Panc1 (cell line): ENCODE measurements around the gene RAET1E. TPM values are rescaled to one million over a fixed set of nuclear protein-coding genes. Genes with fewer than 3 reads are reported as not detected.

Source experiments
- ATAC-seq: fragments of 200-7000 bp; cut with Tn5 transposase; 2 replicates; pipeline ENCODE4 v1.9.1; 2020; ENCODE audit warnings: mild to moderate bottlenecking, moderate library complexity
- BruUV-seq: library from RNA; stranded (reverse); fragments of 400-500 nt; replicated peaks from 2 replicates; lab custom pipeline; 2021; lab: Mats Ljungman, UMichigan
- CTCF ChIA-PET: fragments of 300-600 bp; sonication (Branson Sonifier 250); formaldehyde crosslinking; loops from one replicate; lab custom pipeline; 2022; ENCODE audit warnings: antibody characterized with exemption; lab: Charles Lee
- POLR2A ChIA-PET: fragments of 300-600 bp; sonication (Branson Sonifier 250); formaldehyde crosslinking; loops from one replicate; lab custom pipeline; 2022; ENCODE audit warnings: antibody characterized with exemption; lab: Charles Lee
- DNase-seq: peaks from one replicate; pipeline ENCODE4 v3.0.0-alpha.2; 2010; ENCODE audit warnings: low read depth, low spot score
- H3K27ac ChIP-seq: 2 replicates; pipeline ENCODE4 v1.5.1; 2011; ENCODE audit warnings: mild to moderate bottlenecking, low read length, inconsistent platforms
- H3K27me3 ChIP-seq: fragments of 200-500 bp; sonication (Bioruptor generic); 2 replicates; pipeline ENCODE4 v1.6.0; 2014; ENCODE audit warnings: low read length, inconsistent platforms; ENCODE audit not compliant: control insufficient read depth, insufficient read depth
- H3K36me3 ChIP-seq: fragments of 200-500 bp; sonication (Bioruptor generic); 2 replicates; pipeline ENCODE4 v1.5.1; 2014; ENCODE audit warnings: inconsistent platforms, mild to moderate bottlenecking, low read length, moderate library complexity; ENCODE audit not compliant: control insufficient read depth, insufficient read depth
- H3K4me1 ChIP-seq: 2 replicates; pipeline ENCODE4 v1.5.1; 2011; ENCODE audit warnings: inconsistent platforms, mild to moderate bottlenecking, low read length, moderate library complexity; ENCODE audit not compliant: control insufficient read depth, insufficient read depth
- H3K4me3 ChIP-seq, 2 experiments: 2 replicates each; pipeline ENCODE4 v1.5.1; 2011 to 2012; ENCODE audit warnings: low read depth in 2 of 2, low read length in 2 of 2, mild to moderate bottlenecking in 2 of 2, inconsistent platforms in 1 of 2, moderate library complexity in 1 of 2
- H3K9me3 ChIP-seq: fragments of 200-500 bp; sonication (Bioruptor generic); 2 replicates; pipeline ENCODE4 v1.5.1; 2014; ENCODE audit warnings: low read depth, mild to moderate bottlenecking, inconsistent platforms, low read length, moderate library complexity; ENCODE audit not compliant: control insufficient read depth, insufficient read depth
- POLR2AphosphoS5 ChIP-seq: IDR thresholded peaks from 2 replicates; pipeline ENCODE4 v1.6.1; 2012; ENCODE audit warnings: mild to moderate bottlenecking, low read depth, low read length, moderate library complexity
- REST ChIP-seq, 2 experiments: IDR thresholded peaks; 2 replicates each; pipeline ENCODE4 v1.6.1; 2011 to 2012; ENCODE audit warnings: low read depth in 2 of 2, control low read depth in 1 of 2, low read length in 1 of 2, mild to moderate bottlenecking in 1 of 2, moderate library complexity in 1 of 2; ENCODE audit not compliant: insufficient read depth in 1 of 2
- SIN3A ChIP-seq: IDR thresholded peaks from 2 replicates; pipeline ENCODE4 v1.6.1; 2012; ENCODE audit warnings: low read depth, mild to moderate bottlenecking, low read length, moderate library complexity, borderline replicate concordance; ENCODE audit not compliant: insufficient read depth
- TCF7L2 ChIP-seq: IDR thresholded peaks from 2 replicates; pipeline ENCODE4 v1.6.1; 2011; ENCODE audit warnings: mild to moderate bottlenecking, low read depth, low read length, inconsistent platforms
- in situ Hi-C: cut with HindIII; loops from 2 replicates; pipeline ENCODE4 v1.10.0; 2016; ENCODE audit warnings: low sequenced_read_pairs, low pct_unique_long_range_greater_than_20kb
- intact Hi-C: fragments of 100-400 bp; cut with micrococcal nuclease; formaldehyde crosslinking; loops from one replicate; pipeline ENCODE4 v1.10.0; 2022; ENCODE audit not compliant: unreplicated experiment
- total RNA-seq: library from RNA; stranded (reverse); gene quantifications from one replicate; pipeline ENCODE4 v1.2.1, GENCODE V29; 2021; ENCODE audit not compliant: unreplicated experiment
- TF ChIP-seq, protein P1 (sequence below): fragments of 450-650 bp; IDR thresholded peaks from 2 replicates; pipeline ENCODE4 v1.5.1; 2017; ENCODE audit warnings: mild to moderate bottlenecking

The RAET1E gene
- total RNA-seq, 1 experiment from 2014 or later: 1.8 TPM

DNA sequence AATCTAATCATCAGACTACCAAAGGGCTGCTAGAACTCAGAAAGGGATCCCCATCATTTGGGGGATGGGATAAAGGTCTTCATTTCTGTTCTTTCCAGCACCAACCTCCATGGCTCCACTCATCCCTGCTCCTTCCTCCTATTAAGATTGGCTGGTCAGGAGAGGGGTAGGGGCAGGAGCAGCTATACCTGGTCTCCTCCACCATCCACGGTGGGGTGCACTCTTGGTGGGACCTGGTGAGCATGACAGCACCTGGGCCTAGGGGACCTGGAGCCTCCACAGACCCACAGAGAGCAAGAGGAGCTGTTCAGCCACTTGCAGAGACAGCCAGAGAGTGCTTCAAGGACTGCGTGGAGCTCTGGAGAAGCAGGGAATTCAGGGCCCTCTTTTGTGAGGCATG lies 37.8 kb upstream of the RAET1E start:
- peaks cover 6% of the 10 kb centered on the region for H3K4me1 ChIP-seq
- ATAC-seq (no peak), DNase-seq (no peak)
- POLR2A ChIA-PET: no interaction called here
- CTCF ChIA-PET: no interaction called here
- H3K27ac ChIP-seq: no peak overlapping the region
- H3K4me3 ChIP-seq: no peak overlapping the region
- no TSS peak for BruUV-seq
- TF ChIP-seq TCF7L2: no peak
- TF ChIP-seq SIN3A: no peak
- TF ChIP-seq, protein P1, sequence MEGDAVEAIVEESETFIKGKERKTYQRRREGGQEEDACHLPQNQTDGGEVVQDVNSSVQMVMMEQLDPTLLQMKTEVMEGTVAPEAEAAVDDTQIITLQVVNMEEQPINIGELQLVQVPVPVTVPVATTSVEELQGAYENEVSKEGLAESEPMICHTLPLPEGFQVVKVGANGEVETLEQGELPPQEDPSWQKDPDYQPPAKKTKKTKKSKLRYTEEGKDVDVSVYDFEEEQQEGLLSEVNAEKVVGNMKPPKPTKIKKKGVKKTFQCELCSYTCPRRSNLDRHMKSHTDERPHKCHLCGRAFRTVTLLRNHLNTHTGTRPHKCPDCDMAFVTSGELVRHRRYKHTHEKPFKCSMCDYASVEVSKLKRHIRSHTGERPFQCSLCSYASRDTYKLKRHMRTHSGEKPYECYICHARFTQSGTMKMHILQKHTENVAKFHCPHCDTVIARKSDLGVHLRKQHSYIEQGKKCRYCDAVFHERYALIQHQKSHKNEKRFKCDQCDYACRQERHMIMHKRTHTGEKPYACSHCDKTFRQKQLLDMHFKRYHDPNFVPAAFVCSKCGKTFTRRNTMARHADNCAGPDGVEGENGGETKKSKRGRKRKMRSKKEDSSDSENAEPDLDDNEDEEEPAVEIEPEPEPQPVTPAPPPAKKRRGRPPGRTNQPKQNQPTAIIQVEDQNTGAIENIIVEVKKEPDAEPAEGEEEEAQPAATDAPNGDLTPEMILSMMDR: no peak
- no peaks in the 10 kb centered on the region for H3K36me3 ChIP-seq
- H3K9me3 ChIP-seq: no peaks in the 10 kb centered on the region
- intact Hi-C loops (loop anchor here (2.0 kb wide), 1 partner anchor 81 kb away; no protein-coding TSS in a partner anchor), in situ Hi-C loops (no loop called here)
- peaks cover 21% of the 10 kb centered on the region for H3K27me3 ChIP-seq

GRCh38 chr6:149935246-149935645 lies 37.3 kb upstream of the RAET1E start:
- ATAC-seq (no peak), DNase-seq (no peak)
- intact Hi-C loops: loop anchor here (2.0 kb wide), 1 partner anchor 82 kb away; no protein-coding TSS in a partner anchor
- H3K36me3 ChIP-seq: no peaks in the 10 kb centered on the region
- CTCF ChIA-PET: no interaction called here
- POLR2A ChIA-PET: no interaction called here
- H3K27me3 ChIP-seq: peaks cover 21% of the 10 kb centered on the region
- peaks cover 6% of the 10 kb centered on the region for H3K4me1 ChIP-seq
- H3K4me3 ChIP-seq: no peak overlapping the region
- in situ Hi-C loops: no loop called here
- TF ChIP-seq POLR2AphosphoS5 (no peak), TCF7L2 (no peak), SIN3A (no peak), REST (IDR thresholded peaks at IDR 0.05; ENCODE audit: insufficient read depth in 1 of 2, low read depth in 2 of 2, low read length in 1 of 2) (no peak)
- TF ChIP-seq, protein P1: no peak
- BruUV-seq: no TSS peak
- H3K9me3 ChIP-seq: no peaks in the 10 kb centered on the region
- no peak overlapping the region for H3K27ac ChIP-seq
